GM19467 (cell line): Measurements from ENCODE around the gene NBPF26.
"Not testable (repeated sequence)": the region's sequence is repeated elsewhere in the genome, so short reads cannot be mapped to it uniquely, and the experiment has no call there.

Experiments
- ATAC-seq: cut with Tn5 transposase; IDR thresholded peaks from one replicate; pipeline ENCODE4 v1.9.1; 2021; ENCODE audit warnings: mild to moderate bottlenecking, moderate library complexity; ENCODE audit not compliant: unreplicated experiment

NBPF26 gene

GRCh38 chr1:120850537-120851421, 127.0 kb downstream of the NBPF26 start:
- ATAC-seq: not testable (repeated sequence)

DNA sequence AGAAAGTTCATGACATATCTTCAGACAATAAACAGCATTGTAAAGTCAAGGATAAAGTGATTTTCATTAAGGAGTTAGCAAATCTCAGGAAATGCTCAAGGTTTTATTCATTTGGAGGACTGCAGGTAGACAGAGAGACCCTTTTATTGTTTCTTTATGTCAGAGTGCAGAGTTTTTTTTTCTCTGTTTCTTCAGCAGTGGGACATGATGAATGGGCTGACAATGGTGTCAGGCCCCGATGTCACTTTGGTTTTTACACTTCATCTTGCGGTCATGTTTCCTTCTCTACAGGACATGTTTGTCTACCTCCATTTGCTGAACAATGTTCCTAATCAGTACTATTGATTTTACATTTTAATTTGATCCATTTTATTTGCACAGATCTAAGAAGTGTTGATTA, 134.4 kb downstream of the NBPF26 start:
- ATAC-seq: not testable (repeated sequence)

DNA sequence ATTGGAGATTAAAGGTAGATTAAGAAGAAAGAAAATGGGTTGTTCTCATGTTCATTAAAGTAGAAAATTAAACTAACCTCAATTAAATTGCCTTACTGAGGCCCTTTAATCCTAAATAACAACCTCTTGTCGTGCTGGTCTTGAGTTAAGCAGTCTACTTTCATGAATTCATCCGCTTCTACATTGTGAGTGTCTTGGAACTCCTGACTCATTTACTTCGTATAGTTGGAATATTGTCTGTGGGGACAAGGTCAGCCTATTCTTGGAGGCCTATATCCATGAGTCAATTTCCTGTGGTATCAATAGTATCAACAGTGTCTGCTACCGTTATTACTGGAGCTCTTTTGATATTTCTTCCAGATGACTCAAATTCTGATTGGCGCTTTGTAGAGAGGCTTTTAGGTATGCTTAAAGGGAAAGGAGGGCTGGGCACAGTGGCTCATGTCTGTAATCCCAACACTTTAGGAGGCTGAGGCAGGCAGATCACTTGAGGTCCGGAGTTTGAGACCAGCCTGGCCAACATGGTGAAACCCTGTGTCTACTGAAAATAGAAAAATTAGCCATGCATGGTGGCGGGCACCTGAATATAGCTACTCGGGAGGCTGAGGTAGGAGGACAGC, 136.0 kb downstream of the NBPF26 start:
- not testable (repeated sequence) for ATAC-seq

- ATAC-seq: not testable (repeated sequence)
Observed at GRCh38 chr1:120878206-120878605, 154.5 kb downstream of the NBPF26 start.

- not testable (repeated sequence) for ATAC-seq
Observed at GRCh38 chr1:120880056-120880455, 156.3 kb downstream of the NBPF26 start.

DNA sequence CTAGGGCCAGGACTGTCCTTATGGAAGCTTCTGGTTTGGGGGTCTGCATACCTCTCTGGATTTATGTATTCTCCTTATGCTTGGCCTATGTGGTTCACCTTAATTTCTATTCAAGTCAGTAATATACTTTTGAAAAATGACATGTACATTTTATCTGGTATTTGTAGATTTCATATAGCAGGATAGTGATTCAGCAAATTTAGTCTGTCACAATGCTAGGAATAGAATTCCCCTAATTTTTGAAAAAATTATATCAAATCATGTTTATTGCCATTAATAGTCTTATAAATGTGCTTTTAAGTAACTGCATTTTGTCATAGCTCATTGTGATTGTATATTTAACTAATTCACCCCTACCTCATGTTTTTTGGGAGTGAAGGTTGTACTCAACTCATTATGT, 158.2 kb downstream of the NBPF26 start:
- ATAC-seq: not testable (repeated sequence)
